Measurements from ENCODE around the gene WBP2.
A peak's percentile ranks its signal among the peaks of the same experiment; 100 is the strongest.

Gene WBP2

DNA sequence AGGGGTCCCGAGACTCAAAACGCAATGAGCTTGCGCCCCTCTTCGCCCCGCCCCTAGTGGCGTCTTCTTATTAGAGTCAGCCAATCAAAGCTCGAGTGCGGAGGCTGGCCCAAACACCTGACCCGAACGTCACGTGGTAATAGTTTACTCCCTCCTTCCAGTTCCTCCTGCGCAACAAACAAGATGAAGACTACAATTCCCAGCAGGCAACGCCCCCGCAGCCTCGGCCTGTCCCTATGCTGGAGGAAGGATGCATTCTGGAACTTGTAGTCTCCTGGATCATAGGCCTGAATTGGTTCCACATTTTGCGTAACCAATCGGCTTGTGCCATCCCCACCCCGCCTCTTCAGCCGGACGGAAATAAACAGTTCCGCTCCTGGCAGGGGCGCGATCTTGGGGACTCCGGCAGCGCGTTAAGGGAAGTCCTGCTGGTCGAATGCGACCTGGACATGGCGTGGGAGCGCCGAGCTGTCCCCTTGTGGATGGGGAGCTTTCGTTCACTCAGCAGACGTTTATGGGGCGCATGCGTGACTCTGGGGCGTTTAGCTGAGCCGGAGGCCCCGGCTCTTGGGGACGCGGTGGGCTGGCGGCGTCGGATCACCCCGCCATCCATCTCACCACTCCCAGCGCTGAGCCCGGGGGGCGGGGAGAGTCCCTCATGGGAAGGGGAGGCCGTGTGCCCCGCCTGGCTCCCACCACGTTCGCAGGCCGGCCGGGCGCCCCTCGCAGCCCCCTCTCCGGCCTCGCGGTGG, at the start of gene WBP2:
Gene WBP2, minus strand, starts transcription at position 26 of the 752 bp plus-strand sequence. CDS start 38 bp downstream, outside the sequence.
- peak; percentile 99 for DNase-seq (ENCODE audit: low read depth)

GRCh38 chr17:75902406-75902805, 47.3 kb upstream of the WBP2 start:
- no peak for DNase-seq (ENCODE audit: low read depth)

DNA sequence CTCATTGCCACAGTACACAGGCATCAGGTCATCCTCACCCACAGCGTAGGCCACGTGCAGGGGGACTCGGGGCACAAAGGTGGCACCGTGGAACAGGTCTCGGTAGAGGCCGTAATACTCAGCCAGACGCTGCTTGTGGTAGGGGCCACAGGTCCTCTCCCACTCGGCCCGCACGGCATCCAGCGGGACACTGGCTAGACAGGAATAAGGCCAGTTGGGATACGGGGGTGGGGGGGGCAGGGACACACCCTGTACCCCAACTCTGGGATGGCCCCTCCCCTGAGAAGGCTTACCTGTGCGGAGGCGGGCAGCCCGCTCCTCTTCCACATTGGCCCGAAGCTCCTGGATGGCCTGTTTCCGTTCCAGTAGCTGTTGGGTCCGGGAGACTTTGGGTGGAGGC, 46.6 kb upstream of the WBP2 start:
- no peak for DNase-seq (ENCODE audit: low read depth)

- DNase-seq (ENCODE audit: low read depth), result no peak
Measured at GRCh38 chr17:75900691-75901533, 45.8 kb upstream of the WBP2 start.

- DNase-seq (ENCODE audit: low read depth), result no peak
Measured at GRCh38 chr17:75899767-75900468, 44.8 kb upstream of the WBP2 start.

DNA sequence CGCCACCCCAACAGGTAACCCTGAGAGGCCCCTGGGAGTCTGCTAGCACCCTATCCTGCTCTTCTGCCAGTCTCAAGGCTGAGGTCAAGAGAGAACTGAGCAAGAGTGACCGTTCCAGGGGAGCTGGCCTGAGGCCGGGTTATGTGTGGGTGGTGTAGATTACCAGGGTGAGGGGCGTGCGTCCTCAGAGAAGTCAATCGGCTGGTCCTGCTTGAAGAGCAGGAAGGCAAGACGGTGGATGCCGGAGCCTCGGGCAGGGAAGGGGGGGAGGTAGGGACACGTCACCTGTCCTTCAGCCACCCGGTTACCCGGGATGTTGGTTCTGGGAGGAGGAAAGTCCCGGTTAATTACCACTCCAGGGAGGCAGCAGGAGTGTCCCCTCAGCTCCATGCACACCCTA, 44.2 kb upstream of the WBP2 start:
- no peak for DNase-seq (ENCODE audit: low read depth)

DNA sequence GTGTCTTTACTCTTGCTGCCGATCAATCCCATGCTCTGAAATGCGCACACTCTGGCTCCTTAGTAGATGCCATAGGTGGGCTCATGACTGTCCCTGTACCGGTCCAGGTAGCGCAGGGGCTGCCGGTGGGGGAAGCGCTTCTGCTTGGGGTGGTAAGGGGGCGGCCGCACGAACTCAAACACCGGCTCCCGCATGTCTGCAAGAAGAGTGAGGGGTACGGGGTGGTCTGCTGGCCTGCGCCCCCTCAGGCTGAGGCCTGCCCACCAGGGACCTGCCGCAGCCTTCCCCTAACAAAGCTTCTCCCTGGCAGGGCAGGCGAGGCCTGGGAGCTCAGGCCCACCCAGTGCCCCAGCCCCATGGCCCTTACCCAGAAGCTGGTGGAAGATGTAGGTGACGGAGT, 43.7 kb upstream of the WBP2 start:
- DNase-seq (ENCODE audit: low read depth), result no peak

DNA sequence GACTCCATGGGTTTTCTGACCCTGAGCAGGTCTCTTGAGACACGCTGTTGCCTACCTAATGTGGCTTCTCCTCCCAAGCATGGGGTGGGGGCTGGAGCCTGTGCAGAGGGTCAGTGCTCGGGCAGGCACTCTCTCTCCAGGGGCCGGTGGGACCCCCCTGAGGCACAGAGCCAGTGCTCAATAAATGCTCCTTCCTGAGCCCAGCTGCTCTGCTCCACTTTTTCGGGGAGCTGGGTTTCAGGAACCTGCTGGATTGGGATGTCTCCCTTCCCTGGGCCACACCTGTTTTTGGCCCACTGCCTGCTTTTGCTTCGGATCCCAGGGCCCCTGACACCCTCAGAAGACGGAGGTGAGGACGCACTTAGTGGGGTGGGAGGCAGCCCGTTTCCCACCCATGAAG, 42.9 kb upstream of the WBP2 start:
- DNase-seq (ENCODE audit: low read depth), result no peak

- DNase-seq (ENCODE audit: low read depth), result no peak
Measured at GRCh38 chr17:75897160-75898019, 42.3 kb upstream of the WBP2 start.

DNA sequence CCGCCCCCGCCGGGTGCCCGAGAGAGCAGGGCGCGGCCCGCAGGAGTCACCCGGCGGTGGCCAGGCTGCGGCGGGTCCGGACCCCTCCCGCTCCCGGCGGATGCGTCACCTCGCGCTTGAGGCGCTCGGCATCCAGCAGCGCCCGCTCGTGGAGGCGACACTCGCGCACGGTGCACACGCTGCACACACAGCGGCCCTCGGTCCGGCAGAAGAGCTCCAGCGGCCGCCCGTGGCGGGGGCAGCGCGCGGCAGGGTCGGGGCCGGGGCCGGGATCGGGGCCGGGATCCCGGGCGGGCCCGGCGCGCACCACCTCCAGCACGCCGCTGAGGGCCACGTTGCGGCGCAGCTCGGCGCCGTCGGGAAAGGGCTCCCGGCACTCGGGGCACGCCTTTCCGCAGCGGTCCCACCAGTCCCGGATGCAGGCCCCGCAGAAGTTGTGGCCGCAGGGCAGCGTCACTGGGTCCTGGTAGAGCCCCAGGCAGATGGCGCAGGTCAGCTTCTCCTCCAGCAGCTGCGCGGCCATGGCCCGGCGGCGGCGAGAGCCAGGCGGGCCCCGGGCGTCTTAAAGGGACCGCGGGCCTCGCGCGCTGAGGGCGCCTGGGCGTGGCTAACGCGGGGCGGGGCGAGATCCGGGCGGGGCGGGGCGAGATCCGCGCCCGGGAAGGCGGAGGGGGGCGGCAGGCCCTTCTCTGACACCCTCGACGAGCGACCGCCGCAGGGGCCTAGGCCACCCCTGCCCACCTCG, 41.5 kb upstream of the WBP2 start, which contains the start of gene TRIM65:
Gene TRIM65, minus strand, starts transcription at position 537 of the 745 bp plus-strand sequence. Its CDS starts 14 bp downstream, at position 523.
- no peak for DNase-seq (ENCODE audit: low read depth)

GRCh38 chr17:75895370-75896155, 40.4 kb upstream of the WBP2 start:
- DNase-seq (ENCODE audit: low read depth), result no peak

- no peak for DNase-seq (ENCODE audit: low read depth)
Measured at GRCh38 chr17:75894049-75894733, 39.1 kb upstream of the WBP2 start.

DNA sequence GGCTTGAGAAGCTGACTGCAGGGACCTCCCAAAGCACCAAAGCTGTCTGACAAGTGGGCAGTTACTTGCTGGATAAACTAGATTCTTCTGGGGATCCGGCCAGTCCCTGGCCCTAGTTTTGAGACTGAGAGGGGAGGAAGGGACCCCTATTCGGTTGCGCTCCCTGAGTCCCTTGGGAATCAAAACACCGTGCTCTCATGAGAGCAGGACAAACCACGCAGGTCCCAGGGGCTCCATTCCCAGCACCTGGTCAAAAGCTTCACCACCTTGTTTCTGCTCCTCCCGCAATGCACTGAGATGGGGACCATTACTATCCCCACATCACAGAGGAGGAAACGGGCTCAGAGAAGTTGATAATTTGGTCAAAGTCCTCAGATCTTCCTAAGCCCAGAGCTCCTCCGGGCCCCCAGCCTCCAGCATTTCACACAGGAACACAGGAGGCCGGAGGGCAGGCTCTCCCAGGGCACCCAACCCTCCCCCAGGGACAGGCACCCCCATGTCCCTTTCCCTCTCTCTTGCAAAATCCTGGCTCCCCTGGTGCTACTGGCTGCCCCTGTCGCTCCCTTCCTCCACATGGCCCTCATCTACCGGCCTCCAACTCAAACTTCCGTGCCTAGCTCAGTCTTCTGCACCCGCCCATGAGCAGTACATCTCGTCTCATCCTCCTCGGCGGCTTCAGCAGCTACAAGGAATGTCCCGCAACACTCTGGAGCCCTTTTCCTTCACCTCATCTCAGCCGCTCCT, 38.3 kb upstream of the WBP2 start:
- no peak for DNase-seq (ENCODE audit: low read depth)

DNA sequence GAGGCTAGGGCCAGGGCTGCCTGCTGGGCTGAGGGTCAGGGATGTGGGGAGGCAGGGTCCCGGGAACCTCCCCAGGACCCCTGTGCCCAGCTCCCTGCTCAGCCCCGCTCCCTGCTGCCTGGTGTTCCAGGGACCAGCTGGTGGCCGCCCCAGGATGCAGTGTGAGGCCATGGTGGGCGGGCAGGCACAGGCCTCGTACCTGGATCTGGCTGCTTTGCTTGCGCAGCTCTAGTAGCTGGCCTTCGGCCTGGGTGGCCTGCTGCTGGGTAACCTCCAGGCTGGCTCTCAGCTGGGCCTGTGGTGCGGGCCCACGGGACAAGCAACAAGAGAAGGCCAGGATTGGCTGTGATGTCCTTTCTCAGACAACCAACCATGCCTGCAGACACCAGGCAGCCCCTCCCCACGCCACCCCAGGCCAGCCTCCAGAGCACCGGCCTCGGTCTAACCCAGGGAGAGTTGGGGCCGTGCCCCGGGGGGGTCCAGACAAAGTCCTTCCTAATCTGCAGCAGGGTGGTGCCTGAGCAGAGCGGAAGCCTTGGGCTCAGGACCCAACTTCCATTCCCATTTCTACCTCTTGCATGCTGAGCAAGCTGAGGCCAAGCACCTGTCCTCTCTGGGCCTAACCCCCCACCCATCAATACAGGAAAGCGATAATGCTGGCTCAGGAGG, 37.6 kb upstream of the WBP2 start:
- DNase-seq (ENCODE audit: low read depth), result no peak

DNA sequence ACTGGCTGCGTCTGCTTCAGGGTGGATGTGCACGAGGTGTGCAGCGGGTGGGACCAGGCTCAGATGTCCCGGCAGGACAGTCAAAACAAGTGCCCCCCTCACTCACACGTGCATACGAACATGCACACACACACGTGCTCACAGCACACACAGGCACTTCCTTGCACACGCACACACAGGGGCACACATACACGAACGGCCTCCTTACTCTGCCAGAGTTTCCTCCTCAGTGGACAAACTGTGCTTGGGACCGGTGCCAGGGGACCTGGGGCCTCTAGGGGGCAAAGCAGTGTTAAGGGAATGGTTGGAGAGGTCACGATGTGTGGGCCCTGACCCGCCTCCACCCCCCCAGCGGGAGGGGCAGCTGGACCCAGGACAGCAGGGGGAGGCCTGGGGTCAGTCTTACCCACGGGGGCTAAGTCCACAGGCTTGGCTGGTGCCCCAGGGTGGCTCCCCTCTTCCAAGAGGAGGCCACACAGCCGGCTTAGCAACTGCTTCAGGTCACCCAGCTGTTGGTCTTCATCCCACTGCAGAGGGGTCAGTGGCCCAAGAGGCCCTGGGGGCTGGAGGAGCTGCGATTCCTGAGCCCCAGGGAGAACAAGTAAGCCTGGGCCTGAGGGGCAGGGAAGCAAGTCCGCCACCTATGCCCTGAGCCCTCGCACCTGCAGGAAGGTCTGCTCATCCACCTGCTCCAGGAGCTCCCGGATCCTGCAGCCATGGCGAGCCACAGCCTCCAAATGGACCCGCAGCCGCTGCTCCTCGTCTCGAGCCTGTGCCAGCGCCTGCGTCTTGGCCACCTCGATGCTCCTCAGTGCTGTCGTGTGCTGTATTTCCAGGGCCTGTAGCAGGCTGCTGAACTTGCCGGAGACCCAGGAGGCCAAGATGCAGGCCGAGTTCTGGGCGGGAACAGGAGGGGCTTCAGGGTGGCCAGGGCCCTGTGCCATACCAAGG, 36.7 kb upstream of the WBP2 start:
- DNase-seq (ENCODE audit: low read depth), result no peak

- no peak for DNase-seq (ENCODE audit: low read depth)
Measured at GRCh38 chr17:75891022-75891604, 36.0 kb upstream of the WBP2 start.

DNA sequence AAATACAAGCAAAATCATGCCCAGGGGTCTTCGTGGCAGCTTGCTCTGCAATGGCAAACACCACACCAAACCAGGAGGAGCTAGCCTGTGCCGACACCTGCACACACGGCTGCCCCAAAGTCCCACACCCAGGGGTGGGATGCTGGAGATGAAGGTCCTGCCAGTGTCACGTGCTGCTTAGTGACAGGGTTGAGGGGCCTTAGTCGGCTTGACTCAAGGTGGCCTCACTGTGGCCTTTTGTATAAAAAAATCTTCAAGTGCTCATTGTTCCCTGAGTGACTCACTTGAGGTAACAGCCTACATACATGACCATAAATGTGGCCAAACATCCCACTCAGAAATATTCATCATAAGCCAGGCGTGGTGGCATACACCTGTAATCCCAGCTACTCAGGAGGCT, 34.3 kb upstream of the WBP2 start:
- no peak for DNase-seq (ENCODE audit: low read depth)

All from HS-5 (cell line).